Stimulated activated CD8-positive, alpha-beta memory T cell treated with anti-CD3 and anti-CD28 coated beads, Interleukin-7, amount 100 ng/mL, for 48 hours (primary cell): ENCODE measurements around the gene GRAMD4.

Experiments used
- DNase-seq, 2 donors: peaks; one replicate each; pipeline ENCODE4 v3.0.0-alpha.2; 2020; ENCODE audit warnings: low read depth in 1 of 2; ENCODE audit errors: extremely low read depth in 1 of 2

The GRAMD4 gene

DNA sequence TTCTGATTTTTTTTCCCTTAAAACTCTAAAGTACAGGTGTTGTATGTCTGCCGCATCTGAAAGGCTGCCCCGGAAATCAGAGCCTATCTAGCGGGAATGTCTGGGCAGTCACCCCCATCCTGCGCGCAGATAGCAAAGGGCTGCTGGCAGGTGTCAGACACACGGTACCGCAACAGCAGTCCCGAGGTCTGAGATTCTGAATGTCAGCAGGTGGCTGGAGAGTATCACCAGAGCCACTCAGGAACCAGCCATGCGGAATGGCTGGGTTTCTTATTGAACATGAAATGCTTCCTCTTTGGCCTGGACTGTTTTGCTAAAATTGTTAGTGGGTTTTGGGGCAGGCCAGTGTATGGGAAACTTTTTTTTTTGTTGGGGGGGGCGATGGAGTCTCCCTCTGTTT, 64.5 kb downstream of the GRAMD4 start:
- DNase-seq, result no peak

GRCh38 chr22:46686221-46687047, 66.2 kb downstream of the GRAMD4 start:
- no peak for DNase-seq

DNA sequence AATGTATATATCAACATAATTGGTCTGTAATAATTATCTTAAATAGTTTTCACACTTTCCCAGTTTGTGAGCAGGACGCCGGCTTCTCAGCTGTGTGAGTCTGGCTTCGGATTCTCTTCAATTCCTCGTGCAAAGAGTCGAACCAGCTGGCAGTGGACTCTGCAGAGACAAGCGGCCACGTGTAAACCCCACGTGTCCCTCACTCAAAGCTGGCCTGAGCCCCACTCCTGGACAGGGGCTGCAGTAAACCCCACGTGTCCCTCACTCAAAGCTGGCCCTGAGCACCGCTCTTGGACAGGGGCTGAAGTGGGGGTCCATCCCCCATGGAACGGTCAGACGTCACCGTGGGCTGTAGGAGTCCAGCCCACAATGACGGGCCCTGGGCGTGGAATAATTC, 66.9 kb downstream of the GRAMD4 start:
- DNase-seq, result no peak

DNA sequence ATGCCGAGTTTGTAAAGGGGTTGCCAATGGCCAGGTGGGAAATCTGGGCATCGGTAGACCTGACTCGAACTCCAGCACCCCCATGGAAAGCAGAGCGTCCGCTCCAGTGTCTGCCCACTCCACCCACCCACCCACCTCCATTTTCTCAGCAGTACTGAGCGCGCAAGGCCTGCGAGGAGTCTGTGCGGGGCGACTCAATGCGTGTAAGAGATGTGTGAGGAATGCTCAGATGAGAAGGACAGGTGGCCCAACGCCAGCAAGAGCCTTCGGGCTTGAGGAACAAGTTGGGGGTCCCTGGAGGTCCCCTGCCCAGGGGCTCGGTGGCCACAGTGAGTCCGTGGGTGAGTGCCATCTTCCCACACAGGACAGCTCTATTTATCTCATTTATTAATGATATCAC, 67.3 kb downstream of the GRAMD4 start:
- DNase-seq, result no peak

DNA sequence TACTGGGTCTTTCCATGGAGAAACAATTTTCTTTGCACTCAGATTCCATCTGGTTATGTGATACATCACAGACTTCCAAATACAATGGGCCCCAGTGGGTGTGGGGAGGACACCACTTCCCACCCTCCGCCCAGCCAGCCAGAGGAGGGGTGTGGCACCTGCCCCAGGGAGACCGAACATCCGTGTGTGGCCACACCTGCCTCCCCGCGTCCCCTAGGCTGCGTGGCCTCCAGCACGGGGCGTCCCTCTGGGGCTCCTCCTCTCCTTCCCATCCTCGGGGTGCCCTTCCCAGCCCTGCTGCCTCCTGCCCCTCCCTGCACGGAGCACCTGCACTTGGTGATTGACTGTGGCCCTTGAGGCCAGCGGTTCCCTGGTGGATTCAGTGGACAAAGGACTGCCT, 68.8 kb downstream of the GRAMD4 start:
- no peak for DNase-seq

DNA sequence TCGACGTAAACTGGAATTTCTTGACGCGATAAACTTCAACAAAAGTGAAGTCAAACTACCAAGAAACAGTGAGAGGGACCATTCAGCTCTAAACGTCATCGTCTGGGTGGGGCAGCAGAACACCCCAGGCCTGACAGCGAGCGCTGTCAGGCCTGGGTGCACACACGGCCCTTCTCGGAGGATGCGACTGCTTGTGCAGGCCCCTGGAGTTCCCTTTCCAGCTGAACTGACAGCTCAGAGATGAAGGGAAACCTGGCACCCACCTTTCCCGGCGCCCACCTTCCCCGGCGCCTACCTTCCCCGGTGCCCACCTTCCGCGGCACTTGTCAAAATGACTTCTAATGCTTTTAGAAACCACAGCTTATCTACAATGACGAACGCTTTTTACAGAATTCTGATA, 70.0 kb downstream of the GRAMD4 start:
- no peak for DNase-seq

DNA sequence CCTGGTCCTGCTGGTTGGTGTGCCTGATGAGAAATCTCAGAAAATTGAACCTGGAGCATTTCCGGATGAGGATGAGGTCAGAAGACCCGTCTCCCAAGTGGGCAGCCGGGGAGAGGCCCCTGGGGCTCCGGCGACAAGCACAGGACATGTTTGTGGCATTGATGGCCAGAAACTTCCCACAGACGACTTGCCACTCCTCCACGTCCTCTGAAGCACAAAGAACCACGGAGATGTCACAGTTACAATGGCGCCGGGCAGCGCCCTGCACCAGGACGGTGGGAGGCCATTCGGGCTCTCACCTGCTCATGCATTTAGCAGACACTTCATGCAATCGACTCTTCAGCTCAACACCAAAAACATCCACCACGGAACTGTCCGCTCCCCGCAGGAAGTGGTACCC, 71.4 kb downstream of the GRAMD4 start:
- DNase-seq, result no peak

- no peak for DNase-seq
Observed at GRCh38 chr22:46693634-46694415, 73.6 kb downstream of the GRAMD4 start.

DNA sequence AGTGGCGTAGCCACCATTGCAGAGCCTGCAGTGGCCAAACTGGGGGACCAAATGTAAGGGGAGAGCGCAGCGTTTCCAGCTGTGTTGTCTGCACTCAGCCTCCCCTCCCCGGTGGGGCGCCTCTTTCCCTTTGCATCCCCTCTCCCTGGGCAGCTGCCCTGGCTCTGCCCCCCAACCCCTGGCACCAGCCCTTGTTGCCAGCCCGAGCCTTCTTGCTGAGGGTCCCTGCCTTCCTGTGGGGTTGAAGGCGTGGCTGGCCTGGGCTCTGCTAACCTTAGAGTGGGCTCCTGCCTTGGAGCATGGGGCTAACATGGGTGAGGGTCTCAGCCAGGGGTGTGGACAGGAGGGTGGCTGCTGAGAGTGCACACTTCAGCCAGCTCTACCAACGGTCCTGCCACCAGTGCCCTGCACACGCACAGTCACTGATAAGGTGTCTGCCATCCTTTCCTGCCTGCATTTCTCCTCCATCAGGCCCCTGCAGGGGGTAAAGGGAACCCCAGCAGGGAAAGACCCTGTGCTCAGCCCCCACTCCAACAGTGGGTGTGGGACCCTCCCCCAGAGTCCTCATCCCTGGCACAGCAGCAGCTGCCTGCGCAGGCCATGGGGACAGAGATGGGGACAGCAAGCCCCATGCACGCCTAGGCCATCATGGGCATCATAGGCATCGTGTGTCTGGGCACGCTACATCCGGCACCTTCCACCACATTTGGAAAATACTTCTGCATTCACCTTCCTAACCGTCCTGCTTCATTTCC, 74.4 kb downstream of the GRAMD4 start:
- DNase-seq, result no peak

DNA sequence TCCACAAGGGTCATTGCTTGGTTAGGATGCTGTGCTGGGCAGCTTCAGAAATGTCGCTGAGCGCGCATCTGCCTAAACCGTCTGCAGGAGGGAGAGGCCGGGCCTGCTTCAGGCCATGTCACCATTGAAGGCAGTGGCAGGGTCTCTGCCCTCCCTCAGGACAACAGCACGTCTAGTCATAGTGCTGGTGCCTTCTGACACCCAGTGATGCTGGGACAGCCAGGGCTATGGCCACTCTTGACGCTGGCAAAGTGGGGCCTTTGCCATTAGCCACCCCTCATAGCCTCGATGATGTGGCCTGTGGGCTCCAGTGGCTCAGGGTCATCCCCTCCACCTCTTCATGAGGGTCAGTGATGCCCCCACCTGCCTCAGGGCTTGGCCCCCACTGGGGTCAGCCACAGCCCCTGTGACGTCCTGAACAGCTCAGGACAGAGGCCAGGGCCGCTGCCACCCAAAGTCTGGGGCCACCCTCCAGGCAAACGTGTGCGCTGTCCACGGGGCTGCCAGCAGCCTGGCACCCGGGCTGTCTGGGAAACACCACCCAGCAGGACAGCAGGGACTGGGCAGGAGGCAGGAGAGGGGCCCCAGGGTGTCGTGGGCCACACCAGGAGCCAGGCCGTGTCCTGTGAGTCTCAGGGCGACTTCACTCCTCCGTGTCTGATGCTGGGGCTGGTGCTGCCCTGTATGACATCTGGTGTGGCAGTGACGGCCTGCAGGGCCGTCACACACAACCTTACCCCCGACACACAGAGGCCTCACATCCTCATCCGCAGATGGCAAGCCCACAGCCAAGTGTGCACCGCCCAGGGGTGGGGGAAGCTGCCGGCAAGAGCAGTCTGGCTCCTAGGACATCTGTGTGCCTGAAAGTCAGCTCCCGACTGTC, 75.4 kb downstream of the GRAMD4 start:
- no peak for DNase-seq

- DNase-seq, result no peak
Observed at GRCh38 chr22:46696229-46696518, 76.0 kb downstream of the GRAMD4 start.

- DNase-seq, result no peak
Observed at GRCh38 chr22:46696614-46697013, 76.4 kb downstream of the GRAMD4 start.

- no peak for DNase-seq
Observed at GRCh38 chr22:46697811-46698515, 77.8 kb downstream of the GRAMD4 start.

DNA sequence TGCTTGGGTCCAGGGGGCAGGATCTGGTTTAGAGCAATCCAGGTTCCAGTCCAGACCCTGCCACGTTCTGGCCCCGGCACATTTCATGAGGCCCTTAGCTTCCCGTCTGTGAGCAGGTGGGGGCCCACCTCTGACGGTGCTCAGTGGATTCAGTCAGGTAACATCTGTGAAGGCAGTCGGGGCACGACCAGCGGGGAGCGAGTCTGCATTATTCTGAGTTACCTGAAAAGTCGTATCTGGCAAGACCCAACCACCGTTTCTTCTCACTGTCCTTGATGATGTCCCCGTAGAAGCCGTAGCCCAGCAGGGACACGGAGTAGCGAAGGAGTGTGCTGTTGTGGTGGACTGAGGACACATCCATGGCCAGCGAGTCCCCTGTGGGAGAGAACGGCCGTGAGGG, 78.9 kb downstream of the GRAMD4 start:
- DNase-seq, result no peak

DNA sequence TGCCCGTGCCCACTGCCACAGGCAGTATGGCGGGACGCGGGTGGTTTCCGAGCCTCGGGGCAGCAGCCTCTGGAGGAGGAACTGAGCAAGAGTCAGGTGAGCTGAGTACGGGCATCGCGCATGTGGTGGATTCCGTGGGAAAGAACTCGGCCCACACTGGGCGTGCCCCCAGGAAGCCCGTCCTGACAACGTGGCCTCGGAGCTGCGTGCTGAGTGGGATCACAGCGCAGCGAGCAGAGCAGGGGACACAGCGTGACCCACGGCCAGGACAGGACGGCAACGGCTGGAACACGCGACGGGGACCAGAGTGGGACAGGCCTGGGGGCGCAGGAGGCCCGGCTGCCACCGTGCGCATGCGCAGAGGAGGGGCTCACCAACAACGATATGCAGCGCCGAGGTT, 81.1 kb downstream of the GRAMD4 start:
- DNase-seq, result no peak

GRCh38 chr22:46703171-46703995, 83.2 kb downstream of the GRAMD4 start:
- DNase-seq, result no peak

DNA sequence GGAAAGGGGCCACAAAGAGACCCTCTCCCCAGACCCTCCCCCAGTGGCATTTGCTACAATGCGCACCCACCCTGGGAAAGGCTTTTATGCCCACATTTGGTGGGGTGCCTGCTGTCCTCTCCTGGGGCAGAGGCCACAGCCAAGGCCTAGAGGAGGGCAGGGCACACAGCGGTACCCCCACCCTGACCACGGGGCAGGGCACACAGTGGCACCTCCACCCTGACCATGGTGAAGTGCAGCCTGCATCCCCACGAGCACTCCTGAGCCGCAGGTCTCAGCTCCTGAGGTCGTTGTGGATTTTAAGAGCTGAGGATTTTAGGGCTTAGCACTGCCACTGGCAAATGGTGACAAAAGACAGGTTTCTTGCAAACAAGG, 83.8 kb downstream of the GRAMD4 start:
- DNase-seq, result no peak

DNA sequence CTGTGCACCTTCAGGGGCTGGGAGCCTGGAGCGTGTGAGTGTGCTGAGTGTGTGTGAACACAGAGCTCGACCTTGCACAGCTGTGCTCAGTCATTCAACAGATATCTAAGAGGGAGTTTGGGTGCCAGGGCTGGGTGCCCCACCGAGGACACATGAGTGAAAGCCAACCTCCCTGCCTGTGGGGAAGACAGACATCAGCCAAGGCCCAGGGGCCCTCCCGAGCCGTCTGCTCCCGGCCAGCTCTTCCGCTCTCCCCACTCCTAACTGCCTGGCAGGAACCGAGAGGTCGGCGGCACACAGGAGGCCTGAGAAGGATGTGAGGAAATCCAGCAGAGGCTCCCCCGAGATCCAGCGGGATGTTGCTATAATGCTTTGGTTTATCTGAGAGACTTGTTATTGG, 85.9 kb downstream of the GRAMD4 start:
- no peak for DNase-seq

GRCh38 chr22:46707305-46707704, 87.1 kb downstream of the GRAMD4 start:
- DNase-seq, result no peak
